NB4 (cell line): ENCODE results near the gene OR1I1.

ENCODE experiments used
- POLR2A ChIP-seq: IDR thresholded peaks from 2 replicates; pipeline ENCODE4 v1.6.1; 2011; ENCODE audit warnings: mild to moderate bottlenecking; ENCODE audit not compliant: insufficient read length; ENCODE audit errors: extremely low read depth
- TF ChIP-seq, protein P1 (sequence below): IDR thresholded peaks from one replicate; pipeline ENCODE4 v1.5.1; 2012; ENCODE audit warnings: low read depth, low read length

DNA sequence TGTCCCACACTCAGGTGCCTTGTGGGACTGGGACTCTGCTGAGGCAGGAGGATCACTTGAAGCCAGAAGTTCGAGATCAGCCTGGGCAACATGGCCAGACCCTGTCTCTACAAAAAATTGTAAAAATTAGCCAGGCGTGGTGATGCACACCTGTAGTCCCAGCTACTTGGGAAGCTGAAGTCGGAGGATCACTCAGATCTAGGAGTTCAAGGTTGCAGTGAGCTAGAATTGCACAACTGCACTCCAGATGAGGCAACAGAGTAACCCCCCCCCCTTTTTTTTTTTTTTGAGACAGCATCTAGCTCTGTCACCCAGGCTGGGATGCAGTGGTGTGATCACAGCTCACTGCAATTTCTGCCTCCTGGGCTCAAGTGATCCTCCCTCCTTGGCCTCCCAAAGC lies 14.2 kb downstream of the OR1I1 start:
- TF ChIP-seq, protein P1, sequence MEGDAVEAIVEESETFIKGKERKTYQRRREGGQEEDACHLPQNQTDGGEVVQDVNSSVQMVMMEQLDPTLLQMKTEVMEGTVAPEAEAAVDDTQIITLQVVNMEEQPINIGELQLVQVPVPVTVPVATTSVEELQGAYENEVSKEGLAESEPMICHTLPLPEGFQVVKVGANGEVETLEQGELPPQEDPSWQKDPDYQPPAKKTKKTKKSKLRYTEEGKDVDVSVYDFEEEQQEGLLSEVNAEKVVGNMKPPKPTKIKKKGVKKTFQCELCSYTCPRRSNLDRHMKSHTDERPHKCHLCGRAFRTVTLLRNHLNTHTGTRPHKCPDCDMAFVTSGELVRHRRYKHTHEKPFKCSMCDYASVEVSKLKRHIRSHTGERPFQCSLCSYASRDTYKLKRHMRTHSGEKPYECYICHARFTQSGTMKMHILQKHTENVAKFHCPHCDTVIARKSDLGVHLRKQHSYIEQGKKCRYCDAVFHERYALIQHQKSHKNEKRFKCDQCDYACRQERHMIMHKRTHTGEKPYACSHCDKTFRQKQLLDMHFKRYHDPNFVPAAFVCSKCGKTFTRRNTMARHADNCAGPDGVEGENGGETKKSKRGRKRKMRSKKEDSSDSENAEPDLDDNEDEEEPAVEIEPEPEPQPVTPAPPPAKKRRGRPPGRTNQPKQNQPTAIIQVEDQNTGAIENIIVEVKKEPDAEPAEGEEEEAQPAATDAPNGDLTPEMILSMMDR: no peak
- TF ChIP-seq POLR2A: no peak
